ENCODE data around the gene CDYL2.

Gene CDYL2

DNA sequence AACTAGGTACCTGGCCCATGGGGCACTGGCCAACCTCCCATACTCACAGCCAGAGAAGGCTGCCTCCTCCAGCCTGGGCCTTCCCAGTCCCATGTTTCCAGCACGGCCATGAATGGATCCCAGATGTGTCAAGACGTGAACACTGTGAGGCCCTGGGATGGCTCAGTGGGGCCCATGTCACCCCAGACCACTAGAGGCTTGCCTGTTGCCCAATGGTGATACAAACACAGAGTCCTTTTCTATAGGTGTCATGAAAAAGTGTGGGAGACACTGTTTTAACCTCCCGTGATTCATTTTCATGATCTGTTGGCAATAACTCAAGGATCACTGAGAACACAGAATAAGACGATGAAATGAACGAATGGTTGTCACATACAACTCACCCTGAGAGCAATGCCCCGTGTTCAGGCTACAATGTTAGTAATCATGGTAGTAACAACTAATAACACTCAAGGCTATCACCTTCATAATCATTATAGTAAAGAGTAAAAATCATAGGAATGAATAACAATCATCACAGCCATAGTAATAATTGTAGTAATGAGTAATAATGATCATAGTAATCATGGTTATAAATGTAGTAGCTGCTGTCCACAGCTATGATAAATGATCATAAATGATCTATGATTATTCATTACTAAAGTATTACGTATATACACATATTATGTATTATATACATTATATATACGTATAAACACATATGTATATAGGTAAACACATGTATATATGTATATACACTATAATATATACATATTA is 199.6 kb downstream of the CDYL2 start:
- no peak for DNase-seq (ENCODE audit: low spot score in 2 of 2)
- Mint-ChIP-seq H3K9me3 (peaks cover 8% of the 10 kb centered on the region), H3K4me1 (peaks cover 10% of the 10 kb centered on the region), H3K4me3 (no peak overlapping the region), H3K36me3 (peaks cover 15% of the 10 kb centered on the region), H3K27me3 (no peaks in the 10 kb centered on the region), H3K27ac (no peak overlapping the region)
- ATAC-seq (ENCODE audit: low read depth) = no peak

DNA sequence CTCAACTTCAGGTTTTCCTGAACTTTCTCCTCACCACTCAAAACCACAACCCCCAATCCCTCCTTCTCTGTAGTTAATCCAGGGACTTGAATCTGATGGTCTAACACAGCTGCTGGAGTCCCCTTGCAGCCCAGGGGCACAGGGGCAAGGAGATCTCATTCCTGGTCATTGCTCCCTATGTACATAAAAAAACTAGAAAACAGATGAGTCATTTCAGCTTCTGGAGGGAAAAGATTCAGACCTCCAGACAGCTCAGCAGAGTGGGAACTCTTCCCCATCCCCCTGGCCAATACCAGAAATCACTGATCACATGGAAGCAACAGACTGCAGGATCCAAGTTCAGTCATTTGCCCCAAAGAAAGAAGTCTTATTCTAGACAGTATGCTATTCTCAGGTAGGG is 201.5 kb downstream of the CDYL2 start:
- Mint-ChIP-seq H3K27ac (no peak overlapping the region), H3K9me3 (peaks cover 8% of the 10 kb centered on the region), H3K27me3 (no peaks in the 10 kb centered on the region), H3K4me3 (no peak overlapping the region), H3K36me3 (peaks cover 15% of the 10 kb centered on the region), H3K4me1 (peaks cover 10% of the 10 kb centered on the region)
- ATAC-seq (ENCODE audit: low read depth) = no peak
- no peak for DNase-seq (ENCODE audit: low spot score in 2 of 2)

DNA sequence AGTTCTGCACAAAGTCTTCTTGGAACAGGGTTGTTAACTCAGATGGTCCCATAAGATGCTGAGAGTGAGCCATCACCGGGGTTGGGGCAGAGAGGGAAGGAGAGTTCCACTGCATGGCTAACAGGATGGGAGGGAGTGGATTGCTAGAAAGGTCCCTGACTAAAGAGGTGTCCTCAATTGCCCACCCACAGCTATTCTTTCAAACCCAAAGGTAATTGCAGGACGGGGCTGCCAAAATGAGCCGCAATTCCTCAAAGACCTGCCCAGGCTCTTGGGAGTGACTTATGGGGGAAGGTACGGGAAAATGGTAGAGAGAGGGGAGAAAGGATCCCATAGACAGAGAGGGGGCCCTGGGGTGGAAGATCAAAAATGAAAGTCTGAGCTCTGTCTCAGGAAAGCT is 203.2 kb downstream of the CDYL2 start:
- no peaks in the 10 kb centered on the region for H3K27me3 Mint-ChIP-seq
- no peak for ATAC-seq (ENCODE audit: low read depth)

DNA sequence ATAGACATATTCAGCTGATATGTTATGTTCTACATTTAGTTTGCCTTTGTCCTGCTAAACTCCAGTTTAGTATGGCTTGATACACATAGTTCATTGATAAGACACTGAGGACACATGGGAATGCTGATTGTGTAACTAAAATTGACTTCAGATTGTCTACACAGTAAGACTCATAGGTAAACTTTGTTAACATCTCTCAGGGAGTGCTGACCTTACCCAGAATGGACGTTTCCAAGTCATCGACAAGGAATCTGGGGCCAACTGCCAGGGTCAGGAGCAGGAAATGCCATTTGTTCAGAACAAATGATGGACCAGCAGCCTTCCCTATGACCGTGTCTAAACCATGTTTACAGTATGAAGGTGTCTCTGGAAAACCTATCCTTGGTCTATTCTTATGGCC is 204.9 kb downstream of the CDYL2 start:
- H3K4me1 Mint-ChIP-seq = no peaks in the 10 kb centered on the region
- H3K27me3 Mint-ChIP-seq = no peaks in the 10 kb centered on the region
- H3K27ac Mint-ChIP-seq = no peak overlapping the region
- H3K9me3 Mint-ChIP-seq = peaks cover 11% of the 10 kb centered on the region
- peaks cover 10% of the 10 kb centered on the region for H3K36me3 Mint-ChIP-seq
- H3K4me3 Mint-ChIP-seq = no peak overlapping the region
- DNase-seq (ENCODE audit: low spot score in 2 of 2) = no peak
- ATAC-seq (ENCODE audit: low read depth) = no peak

More for the DNA sequence above, 203.2 kb downstream of the CDYL2 start:
- peaks cover 8% of the 10 kb centered on the region for H3K9me3 Mint-ChIP-seq
- H3K36me3 Mint-ChIP-seq = peaks cover 9% of the 10 kb centered on the region
- DNase-seq (ENCODE audit: low spot score in 2 of 2) = no peak
- peaks cover 2% of the 10 kb centered on the region for H3K4me1 Mint-ChIP-seq
- no peak overlapping the region for H3K27ac Mint-ChIP-seq
- H3K4me3 Mint-ChIP-seq = no peak overlapping the region

DNA sequence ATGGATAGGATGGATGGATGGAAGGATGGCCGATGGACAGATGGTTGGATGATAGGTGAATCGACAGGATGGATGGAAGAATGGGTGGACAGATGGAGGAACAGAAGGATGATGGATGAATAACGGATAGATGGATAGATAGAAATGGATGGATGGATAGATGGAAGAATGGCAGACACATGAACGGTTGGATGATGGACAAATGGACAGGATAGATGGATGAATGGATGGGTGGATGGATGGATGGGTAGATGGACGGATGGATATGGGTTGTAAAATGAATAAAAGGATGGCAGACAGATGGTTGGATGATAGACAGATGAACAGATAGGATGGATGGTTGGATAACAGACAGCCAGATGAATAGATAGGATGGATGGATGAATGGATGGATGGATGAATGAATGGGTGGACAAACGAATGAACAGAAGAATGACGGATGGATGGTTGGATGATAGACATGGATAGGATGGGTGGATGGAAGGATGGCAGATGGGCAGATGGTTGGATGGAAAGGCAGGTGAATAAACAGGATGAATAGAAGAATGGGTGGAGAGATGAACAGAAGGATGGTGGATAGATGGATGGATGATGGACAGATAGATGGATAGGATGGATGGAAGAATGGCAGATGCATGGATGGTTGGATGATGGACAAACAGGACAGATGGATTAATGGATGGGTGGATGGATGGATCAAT is 207.7 kb downstream of the CDYL2 start:
- Mint-ChIP-seq H3K36me3 (peaks cover 13% of the 10 kb centered on the region), H3K4me1 (no peaks in the 10 kb centered on the region), H3K9me3 (peaks cover 15% of the 10 kb centered on the region), H3K27me3 (no peaks in the 10 kb centered on the region), H3K4me3 (no peak overlapping the region), H3K27ac (no peak overlapping the region)
- no peak for ATAC-seq (ENCODE audit: low read depth)
- DNase-seq (ENCODE audit: low spot score in 2 of 2) = no peak

DNA sequence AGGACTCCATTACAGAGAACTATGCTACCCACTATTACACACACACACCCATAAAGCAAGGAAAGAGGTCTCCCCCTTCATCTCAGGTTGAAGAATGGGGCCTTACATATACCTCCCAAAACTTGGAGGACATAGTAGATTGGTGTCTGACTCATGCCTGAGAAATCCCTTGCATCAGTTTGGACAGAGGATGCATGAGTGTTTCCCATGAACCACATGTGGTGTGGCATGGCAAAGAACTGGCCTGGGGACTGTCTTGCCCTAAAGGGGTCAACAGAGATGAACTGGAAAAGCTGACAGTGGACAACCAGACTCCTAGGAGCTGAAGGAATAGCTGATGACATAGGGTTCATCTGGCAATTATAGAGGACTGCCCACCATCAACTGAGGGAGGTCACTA is 209.6 kb downstream of the CDYL2 start:
- no peak overlapping the region for H3K27ac Mint-ChIP-seq
- no peaks in the 10 kb centered on the region for H3K4me1 Mint-ChIP-seq
- DNase-seq (ENCODE audit: low spot score in 2 of 2) (no peak), ATAC-seq (ENCODE audit: low read depth) (no peak)
- peaks cover 15% of the 10 kb centered on the region for H3K9me3 Mint-ChIP-seq
- no peaks in the 10 kb centered on the region for H3K27me3 Mint-ChIP-seq
- peaks cover 13% of the 10 kb centered on the region for H3K36me3 Mint-ChIP-seq
- H3K4me3 Mint-ChIP-seq = no peak overlapping the region

DNA sequence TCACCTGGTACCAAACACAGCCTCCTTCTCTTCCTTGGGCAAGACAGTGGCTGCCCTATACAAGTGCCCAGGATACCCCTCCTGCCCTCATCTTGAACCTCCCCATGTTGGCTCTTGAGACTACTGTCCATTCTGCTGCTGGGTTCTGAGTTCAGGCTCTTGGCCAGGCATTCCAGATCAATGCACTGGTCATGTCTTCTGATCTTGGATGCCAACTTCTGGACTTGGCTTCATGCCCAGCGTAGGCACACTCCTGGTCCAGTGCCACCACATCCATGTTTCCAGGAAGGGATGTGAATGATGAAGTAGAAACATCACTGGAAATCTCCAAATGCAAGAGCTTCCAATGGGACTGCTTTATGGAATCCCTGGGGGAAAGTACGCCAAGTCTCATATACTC is 212.1 kb downstream of the CDYL2 start:
- peaks cover 15% of the 10 kb centered on the region for H3K9me3 Mint-ChIP-seq
- peaks cover 13% of the 10 kb centered on the region for H3K36me3 Mint-ChIP-seq
- H3K4me1 Mint-ChIP-seq = no peaks in the 10 kb centered on the region
- DNase-seq (ENCODE audit: low spot score in 2 of 2) (no peak), ATAC-seq (ENCODE audit: low read depth) (no peak)
- no peaks in the 10 kb centered on the region for H3K27me3 Mint-ChIP-seq
- no peak overlapping the region for H3K4me3 Mint-ChIP-seq
- H3K27ac Mint-ChIP-seq = no peak overlapping the region

DNA sequence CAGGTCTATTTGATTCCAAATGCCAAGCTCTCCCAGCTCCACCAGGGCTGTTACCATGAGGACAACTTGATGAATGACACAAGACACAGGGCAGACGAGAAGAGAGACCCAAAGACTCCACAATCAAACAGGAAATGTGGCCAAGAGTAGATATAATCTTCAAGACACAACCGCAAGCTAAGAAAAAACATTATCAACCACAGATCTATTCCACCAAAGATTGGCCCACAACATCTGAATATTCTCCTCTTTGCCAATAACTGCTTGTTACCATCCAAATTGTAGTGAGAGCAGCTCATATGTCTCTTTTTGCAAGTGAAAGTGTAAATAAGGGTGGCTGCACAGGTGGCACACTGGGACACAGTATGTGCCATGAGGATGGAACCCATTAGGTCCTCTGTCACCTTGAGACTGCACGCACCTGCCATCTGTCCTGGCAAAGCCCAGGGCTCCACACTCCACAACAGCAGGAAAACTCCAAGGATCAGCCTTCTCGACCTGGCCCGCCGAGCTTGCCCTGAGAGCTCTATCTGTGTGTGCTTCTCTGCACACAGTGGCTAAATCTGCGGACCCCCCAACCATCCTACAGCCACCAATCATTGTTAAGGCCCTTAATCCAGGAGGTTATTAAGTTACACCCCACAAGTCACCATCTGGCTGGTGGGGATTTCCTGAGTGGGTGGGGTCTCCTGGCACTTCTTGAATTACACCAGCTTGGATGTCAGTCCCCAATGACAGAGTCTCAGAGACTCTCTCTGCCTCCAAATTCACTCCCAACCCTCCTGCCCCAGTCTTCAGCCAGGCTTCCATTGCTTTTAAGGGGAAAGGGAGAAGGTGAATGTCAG is 213.1 kb downstream of the CDYL2 start:
- ATAC-seq (ENCODE audit: low read depth) (no peak), DNase-seq (ENCODE audit: low spot score in 2 of 2) (no peak)
- H3K36me3 Mint-ChIP-seq = peaks cover 5% of the 10 kb centered on the region
- no peak overlapping the region for H3K27ac Mint-ChIP-seq
- H3K9me3 Mint-ChIP-seq = peaks cover 8% of the 10 kb centered on the region
- no peak overlapping the region for H3K4me3 Mint-ChIP-seq
- H3K27me3 Mint-ChIP-seq = no peaks in the 10 kb centered on the region
- H3K4me1 Mint-ChIP-seq = no peaks in the 10 kb centered on the region

DNA sequence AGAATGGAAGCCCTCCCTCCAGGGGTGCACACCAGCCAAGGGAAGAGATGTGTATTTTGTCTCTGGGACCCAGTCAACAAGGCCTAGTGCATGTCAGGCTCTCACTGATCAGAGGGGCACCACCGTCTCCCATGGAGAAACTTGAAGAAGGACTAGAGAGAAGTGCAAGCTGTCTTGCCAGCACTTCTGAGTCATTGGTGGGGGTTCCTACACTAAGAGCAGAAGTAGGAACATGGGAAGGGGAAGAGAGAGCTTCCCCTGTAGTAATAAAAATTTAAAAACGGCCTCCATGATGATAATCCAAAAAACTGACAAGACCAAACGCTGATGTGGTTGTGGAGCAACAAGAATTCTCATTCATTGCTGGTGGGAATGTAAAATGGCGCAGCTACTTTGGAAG is 217.3 kb downstream of the CDYL2 start:
- H3K9me3 Mint-ChIP-seq = no peaks in the 10 kb centered on the region
- H3K4me1 Mint-ChIP-seq = no peaks in the 10 kb centered on the region
- H3K4me3 Mint-ChIP-seq = no peak overlapping the region

DNA sequence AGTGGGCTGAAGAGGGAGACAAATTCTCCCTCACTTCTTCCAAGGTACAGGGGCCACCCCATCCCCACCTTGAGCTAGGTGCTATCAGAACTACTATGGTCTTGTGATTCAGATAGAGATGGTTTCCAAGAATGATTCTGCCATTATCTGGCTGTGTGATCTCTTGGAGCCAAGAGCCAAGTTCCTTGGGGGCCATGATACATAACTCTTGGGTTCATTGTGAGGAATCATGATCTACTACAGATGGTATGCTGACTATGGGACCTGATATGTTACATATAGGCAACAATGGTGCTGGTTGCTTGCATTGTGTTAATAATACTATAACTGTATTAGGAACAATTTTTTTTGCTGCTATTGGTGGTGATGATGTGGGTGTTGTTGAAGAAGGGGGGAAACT is 217.9 kb downstream of the CDYL2 start:
- ATAC-seq (ENCODE audit: low read depth) (no peak), DNase-seq (ENCODE audit: low spot score in 2 of 2) (no peak)
- Mint-ChIP-seq H3K4me1 (no peaks in the 10 kb centered on the region), H3K9me3 (no peaks in the 10 kb centered on the region), H3K36me3 (no peaks in the 10 kb centered on the region), H3K27me3 (peaks cover 2% of the 10 kb centered on the region), H3K4me3 (no peak overlapping the region), H3K27ac (no peak overlapping the region)

More for the DNA sequence above, 217.3 kb downstream of the CDYL2 start:
- H3K36me3 Mint-ChIP-seq = no peaks in the 10 kb centered on the region
- DNase-seq (ENCODE audit: low spot score in 2 of 2) = no peak
- peaks cover 2% of the 10 kb centered on the region for H3K27me3 Mint-ChIP-seq
- no peak for ATAC-seq (ENCODE audit: low read depth)
- H3K27ac Mint-ChIP-seq = no peak overlapping the region

DNA sequence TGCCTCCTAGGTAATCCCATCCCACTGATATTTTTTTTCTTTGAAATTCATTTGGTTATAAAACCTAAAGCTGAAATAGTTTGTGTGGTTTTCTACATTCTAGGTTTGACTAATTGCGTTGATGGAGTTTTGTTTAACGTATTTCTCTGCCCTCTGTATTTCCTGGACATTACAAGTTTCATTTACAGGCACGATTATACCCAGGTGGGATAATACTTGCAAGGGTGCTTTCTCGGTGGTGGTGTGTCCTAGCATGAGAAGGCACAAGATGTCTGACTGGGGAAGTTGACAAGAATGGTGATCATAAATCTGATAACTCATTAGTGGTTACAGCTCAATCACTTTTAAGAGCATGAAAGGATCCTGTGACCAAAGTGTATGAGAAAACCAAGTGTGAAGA is 218.6 kb downstream of the CDYL2 start:
- Mint-ChIP-seq H3K4me3 (no peak overlapping the region), H3K9me3 (no peaks in the 10 kb centered on the region), H3K27me3 (peaks cover 2% of the 10 kb centered on the region), H3K4me1 (peaks cover 5% of the 10 kb centered on the region), H3K27ac (no peak overlapping the region), H3K36me3 (no peaks in the 10 kb centered on the region)
- ATAC-seq (ENCODE audit: low read depth) (no peak), DNase-seq (ENCODE audit: low spot score in 2 of 2) (no peak)

DNA sequence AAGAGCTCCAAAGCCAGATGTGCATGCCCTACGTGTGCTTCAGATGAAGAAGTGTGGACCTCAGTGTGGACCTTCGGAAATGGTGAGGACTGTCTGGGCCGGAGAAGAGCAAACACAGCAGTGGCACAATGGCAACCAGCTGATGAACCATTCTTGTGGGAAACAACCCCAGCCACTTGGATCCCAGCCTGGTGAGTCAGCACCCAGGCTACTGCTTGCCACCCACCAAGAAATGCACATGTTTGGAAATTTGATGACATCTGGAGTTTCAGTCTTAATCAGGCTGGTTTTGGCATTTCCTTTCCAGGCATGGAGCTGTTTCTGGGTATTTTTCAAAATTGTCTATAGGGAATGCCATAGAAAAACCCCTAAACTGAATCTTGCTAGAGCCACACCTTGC is 220.9 kb downstream of the CDYL2 start:
- no peaks in the 10 kb centered on the region for H3K36me3 Mint-ChIP-seq
- no peak overlapping the region for H3K4me3 Mint-ChIP-seq
- no peak overlapping the region for H3K27ac Mint-ChIP-seq
- H3K9me3 Mint-ChIP-seq = peaks cover 2% of the 10 kb centered on the region
- ATAC-seq (ENCODE audit: low read depth) (no peak), DNase-seq (ENCODE audit: low spot score in 2 of 2) (no peak)
- peaks cover 9% of the 10 kb centered on the region for H3K4me1 Mint-ChIP-seq
- peaks cover 2% of the 10 kb centered on the region for H3K27me3 Mint-ChIP-seq

DNA sequence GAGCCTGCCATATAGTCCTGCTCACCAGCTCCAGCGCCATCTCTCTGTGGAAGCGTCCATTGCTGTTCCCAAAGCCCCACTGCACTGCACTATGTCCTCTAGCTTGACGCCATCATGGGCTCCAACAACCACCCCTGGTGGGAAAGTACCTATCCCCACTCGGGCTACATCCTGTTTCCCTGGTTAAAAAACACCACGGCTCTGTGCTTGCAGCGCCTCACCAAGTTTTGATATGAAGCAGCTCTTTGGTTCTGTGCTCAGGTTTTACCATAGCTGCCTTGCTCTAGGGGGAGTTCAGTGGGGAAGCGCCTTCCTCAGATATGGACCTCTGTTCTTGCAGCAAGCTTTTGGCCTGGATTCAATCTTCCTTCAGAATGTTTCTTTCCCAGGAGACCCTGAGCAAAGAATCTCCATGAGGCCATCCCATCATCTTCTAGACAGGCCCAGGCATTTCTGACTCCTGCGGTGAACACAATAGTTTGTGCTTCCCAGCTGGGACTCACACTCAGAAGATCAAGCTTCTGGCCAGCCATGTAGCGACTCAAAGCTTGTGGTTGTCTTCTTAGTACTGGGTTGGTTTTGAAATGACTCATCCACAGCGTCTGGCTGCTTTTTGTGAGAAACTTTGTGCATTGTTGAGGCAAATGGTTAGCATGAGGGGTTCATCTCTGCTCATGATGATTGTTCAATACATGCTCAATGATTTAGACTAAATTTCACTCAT is 224.1 kb downstream of the CDYL2 start:
- H3K27me3 Mint-ChIP-seq = peaks cover 2% of the 10 kb centered on the region
- no peaks in the 10 kb centered on the region for H3K36me3 Mint-ChIP-seq
- no peak for DNase-seq (ENCODE audit: low spot score in 2 of 2)
- no peak overlapping the region for H3K27ac Mint-ChIP-seq
- H3K9me3 Mint-ChIP-seq = peaks cover 2% of the 10 kb centered on the region
- ATAC-seq (ENCODE audit: low read depth) = peak; percentile 86
- no peak overlapping the region for H3K4me3 Mint-ChIP-seq
- H3K4me1 Mint-ChIP-seq = peaks cover 9% of the 10 kb centered on the region

Measured in memory B cell (primary cell).